ENCODE data around the gene ABCB1.
"Not testable (repeated sequence)": the region's sequence is repeated elsewhere in the genome, so short reads cannot be mapped to it uniquely, and the experiment has no call there.

ABCB1 gene

GRCh38 chr7:87473192-87473591, 127.5 kb downstream of the ABCB1 start:
- DNase-seq (ENCODE audit: low read depth in 2 of 2), result no peak

- DNase-seq (ENCODE audit: low read depth in 2 of 2), result no peak
Observed at GRCh38 chr7:87471473-87471872, 129.2 kb downstream of the ABCB1 start.

- DNase-seq (ENCODE audit: low read depth in 2 of 2), result not testable (repeated sequence)
Observed at GRCh38 chr7:87469204-87469603, 131.5 kb downstream of the ABCB1 start.

- not testable (repeated sequence) for DNase-seq (ENCODE audit: low read depth in 2 of 2)
Observed at GRCh38 chr7:87465534-87465880, 135.2 kb downstream of the ABCB1 start.

- not testable (repeated sequence) for DNase-seq (ENCODE audit: low read depth in 2 of 2)
Observed at GRCh38 chr7:87464830-87465533, 135.7 kb downstream of the ABCB1 start.

GRCh38 chr7:87463982-87464381, 136.7 kb downstream of the ABCB1 start:
- no peak for DNase-seq (ENCODE audit: low read depth in 2 of 2)

- DNase-seq (ENCODE audit: low read depth in 2 of 2), result not testable (repeated sequence)
Observed at GRCh38 chr7:87460444-87460843, 140.2 kb downstream of the ABCB1 start.

GRCh38 chr7:87459941-87460340, 140.7 kb downstream of the ABCB1 start:
- DNase-seq (ENCODE audit: low read depth in 2 of 2), result no peak

- DNase-seq (ENCODE audit: low read depth in 2 of 2), result no peak
Observed at GRCh38 chr7:87458148-87458547, 142.5 kb downstream of the ABCB1 start.

- DNase-seq (ENCODE audit: low read depth in 2 of 2), result no peak
Observed at GRCh38 chr7:87456247-87456646, 144.4 kb downstream of the ABCB1 start.
